Measurements from ENCODE around the gene RTL10. TPM values are rescaled to one million over a fixed set of nuclear protein-coding genes. Genes with fewer than 3 reads are reported as not detected.
A peak's percentile ranks its signal among the peaks of the same experiment; 100 is the strongest.

Gene RTL10
- total and polyA plus RNA-seq, 2 of the 13 experiments (the other 11 are each of a cell fraction or from before 2014, with no cell fraction given) = 14.1 to 15.8 TPM

GRCh38 chr22:19898831-19899567 is 44.3 kb upstream of the RTL10 start (continued):
- TF ChIP-seq ZBTB26 (CRISPR knock-in tag; IDR thresholded peaks at IDR 0.05; ENCODE audit: borderline replicate concordance) = no peak
- TF ChIP-seq MEIS2 (CRISPR knock-in tag; IDR thresholded peaks at IDR 0.05) = no peak
- peak; percentile 82 for TF ChIP-seq PITX1 (CRISPR knock-in tag; IDR thresholded peaks at IDR 0.05)
- no peak for TF ChIP-seq ZNF232 (CRISPR knock-in tag; IDR thresholded peaks at IDR 0.05; ENCODE audit: borderline replicate concordance)
- TF ChIP-seq ZNF30 (CRISPR knock-in tag; IDR thresholded peaks at IDR 0.05) = no peak
- TF ChIP-seq SRSF4 (IDR thresholded peaks at IDR 0.05; ENCODE audit: low read depth, low read length, poor library complexity, severe bottlenecking) = no peak
- no peak for TF ChIP-seq ZNF331 (CRISPR knock-in tag; IDR thresholded peaks at IDR 0.05)
- TF ChIP-seq HDAC6 (IDR thresholded peaks at IDR 0.05; ENCODE audit: low read depth, low read length) = no peak
- 0 out of 2 replicates have a peak, but pooled peaks have one; percentile 70 for TF ChIP-seq ZNF891 (CRISPR knock-in tag; IDR thresholded peaks at IDR 0.05)
- no peak for TF ChIP-seq ZNF580 (CRISPR knock-in tag; IDR thresholded peaks at IDR 0.05; ENCODE audit: borderline replicate concordance, low read depth)
- 0 out of 2 replicates have a peak, but pooled peaks have one; percentile 9 for TF ChIP-seq THAP9 (CRISPR knock-in tag; IDR thresholded peaks at IDR 0.05; ENCODE audit: borderline replicate concordance)
- TF ChIP-seq NFYC (CRISPR knock-in tag; IDR thresholded peaks at IDR 0.05) = no peak
- TF ChIP-seq ZNF75D (CRISPR knock-in tag; IDR thresholded peaks at IDR 0.05; ENCODE audit: borderline replicate concordance) = no peak
- TF ChIP-seq SATB2 (CRISPR knock-in tag; IDR thresholded peaks at IDR 0.05) = no peak
- no peak for TF ChIP-seq ZNF552 (CRISPR knock-in tag; IDR thresholded peaks at IDR 0.05; ENCODE audit: borderline replicate concordance)
- TF ChIP-seq REST (IDR thresholded peaks at IDR 0.05; ENCODE audit: borderline replicate concordance in 1 of 2, low read depth in 1 of 2, low read length in 2 of 2) = no peak
- no peak for TF ChIP-seq KDM1A (CRISPR knock-in tag; IDR thresholded peaks at IDR 0.05)
- no peak for TF ChIP-seq ZNF558 (CRISPR knock-in tag; IDR thresholded peaks at IDR 0.05; ENCODE audit: borderline replicate concordance)
- TF ChIP-seq FOXC1 (CRISPR knock-in tag; IDR thresholded peaks at IDR 0.05; ENCODE audit: borderline replicate concordance) = no peak; the same call in 1 of the 2 replicates

Measured in HepG2 (cell line).